Endodermal cell (in vitro differentiated cells): Measurements from ENCODE around the gene SPA17. TPM values are rescaled to one million over a fixed set of nuclear protein-coding genes. Genes with fewer than 3 reads are reported as not detected.

ENCODE experiments used
- DNase-seq: peaks from one replicate; pipeline ENCODE4 v3.0.0-alpha.2; 2017
- H3K27ac ChIP-seq: 2 replicates; pipeline ENCODE4 v1.5.1; 2013; ENCODE audit warnings: mild to moderate bottlenecking, low read depth, low read length, moderate library complexity
- H3K27me3 ChIP-seq: 2 replicates; pipeline ENCODE4 v1.6.1; 2013; ENCODE audit warnings: mild to moderate bottlenecking, low read length, moderate library complexity; ENCODE audit not compliant: insufficient read depth, control insufficient read depth, poor library complexity, severe bottlenecking
- H3K36me3 ChIP-seq: 2 replicates; pipeline ENCODE4 v1.7.0; 2013; ENCODE audit warnings: mild to moderate bottlenecking, low read length, moderate library complexity; ENCODE audit not compliant: control insufficient read depth, insufficient read depth
- H3K4me1 ChIP-seq: one replicate; pipeline ENCODE4 v1.7.0; 2013; ENCODE audit warnings: low read length; ENCODE audit not compliant: control insufficient read depth, insufficient read depth
- H3K4me3 ChIP-seq: 2 replicates; pipeline ENCODE4 v1.5.1; 2013; ENCODE audit warnings: mild to moderate bottlenecking, low read length, moderate library complexity
- H3K9ac ChIP-seq: 2 replicates; pipeline ENCODE4 v1.6.1; 2013; ENCODE audit warnings: mild to moderate bottlenecking, low read length, moderate library complexity; ENCODE audit not compliant: poor library complexity, severe bottlenecking; ENCODE audit errors: extremely low read depth
- H3K9me3 ChIP-seq: 2 replicates; pipeline ENCODE4 v1.6.1; 2013; ENCODE audit warnings: mild to moderate bottlenecking, low read length, moderate library complexity; ENCODE audit not compliant: control insufficient read depth
- H3K27ac Mint-ChIP-seq: 2 replicates; pipeline ENCODE4 v1.8.0; 2020; ENCODE audit warnings: mixed read lengths
- H3K27me3 Mint-ChIP-seq: 2 replicates; pipeline ENCODE4 v1.8.0; 2021; ENCODE audit warnings: mild to moderate bottlenecking, mixed read lengths; ENCODE audit not compliant: insufficient read depth
- H3K36me3 Mint-ChIP-seq: 2 replicates; pipeline ENCODE4 v1.8.0; 2020; ENCODE audit warnings: low read depth, mixed read lengths
- H3K4me1 Mint-ChIP-seq: 2 replicates; pipeline ENCODE4 v1.8.0; 2020; ENCODE audit warnings: mixed read lengths
- H3K4me3 Mint-ChIP-seq: 2 replicates; pipeline ENCODE4 v1.8.0; 2020; ENCODE audit warnings: mild to moderate bottlenecking, moderate library complexity, mixed read lengths
- H3K9me3 Mint-ChIP-seq: 2 replicates; pipeline ENCODE4 v1.8.0; 2020; ENCODE audit warnings: mild to moderate bottlenecking, mixed read lengths
- CTCF ChIP-seq: fragments of 200-600 bp; sonication (generic); conservative IDR thresholded peaks from 2 replicates; pipeline ENCODE4 v1.5.0; 2021; ENCODE audit warnings: antibody characterized with exemption, mild to moderate bottlenecking
- WGBS, 2 experiments: methylation state at CpG; one replicate each; pipeline versions ENCODE4 v1.1.5 to v1.1.7; 2013; ENCODE audit warnings: missing lambda C conversion rate in 2 of 2, mixed read lengths in 1 of 2; ENCODE audit not compliant: insufficient coverage in 1 of 2, insufficient read length in 1 of 2; 5-methylcytosine and 5-hydroxymethylcytosine counted together
- total RNA-seq, 2 donors: library from RNA; stranded (reverse); fragmentation: NEBNext Ultra II Directional in 1 of 2; extraction: Animal tissue kit (Norgen Biotek cat#: 25700) in 1 of 2; gene quantifications; 2 replicates in 1 of 2; 3 replicates in 1 of 2; pipeline ENCODE4 v1.2.1, GENCODE V29; 2021

SPA17 gene
- total RNA-seq, 2 donors from 2014 or later: 19.6 to 21.8 TPM

- no peak for TF ChIP-seq CTCF
- no peak overlapping the region for H3K27ac Mint-ChIP-seq
- H3K27ac ChIP-seq: no peak overlapping the region
Measured at GRCh38 chr11:124699547-124699946, 25.8 kb downstream of the SPA17 start.

GRCh38 chr11:124700028-124700427, 26.3 kb downstream of the SPA17 start:
- Histone ChIP-seq H3K27me3 (no peaks in the 10 kb centered on the region), H3K4me1 (no peaks in the 10 kb centered on the region), H3K36me3 (no peaks in the 10 kb centered on the region), H3K27ac (no peak overlapping the region), H3K4me3 (no peak overlapping the region), H3K9ac (no peak overlapping the region), H3K9me3 (peaks cover 7% of the 10 kb centered on the region)
- Mint-ChIP-seq H3K27me3 (peaks cover 7% of the 10 kb centered on the region), H3K4me3 (no peak overlapping the region), H3K36me3 (no peaks in the 10 kb centered on the region), H3K27ac (no peak overlapping the region), H3K4me1 (no peaks in the 10 kb centered on the region), H3K9me3 (no peaks in the 10 kb centered on the region)
- DNase-seq: no peak
- no peak for TF ChIP-seq CTCF

More at GRCh38 chr11:124699547-124699946, 25.8 kb downstream of the SPA17 start:
- WGBS, 2 experiments: 90% methylated on average over 1 of the region's 1 CpG; no CpG with 5 or more reads in 1 of the 2 experiments
- Histone ChIP-seq H3K4me3 (no peak overlapping the region), H3K36me3 (no peaks in the 10 kb centered on the region), H3K9ac (no peak overlapping the region), H3K4me1 (no peaks in the 10 kb centered on the region), H3K27me3 (no peaks in the 10 kb centered on the region), H3K9me3 (peaks cover 7% of the 10 kb centered on the region)
- Mint-ChIP-seq H3K9me3 (no peaks in the 10 kb centered on the region), H3K27me3 (peaks cover 7% of the 10 kb centered on the region), H3K36me3 (no peaks in the 10 kb centered on the region), H3K4me3 (no peak overlapping the region), H3K4me1 (no peaks in the 10 kb centered on the region)
- DNase-seq: no peak

GRCh38 chr11:124707829-124708228, 34.1 kb downstream of the SPA17 start:
- no peak for DNase-seq
- TF ChIP-seq CTCF: no peak
- Mint-ChIP-seq H3K27ac (no peak overlapping the region), H3K9me3 (peaks cover 3% of the 10 kb centered on the region), H3K27me3 (peaks cover 18% of the 10 kb centered on the region), H3K4me3 (no peak overlapping the region), H3K36me3 (no peaks in the 10 kb centered on the region), H3K4me1 (peaks cover 4% of the 10 kb centered on the region)
- Histone ChIP-seq H3K27me3 (peaks cover 5% of the 10 kb centered on the region), H3K27ac (no peak overlapping the region), H3K4me1 (no peaks in the 10 kb centered on the region), H3K36me3 (no peaks in the 10 kb centered on the region), H3K9me3 (peaks cover 7% of the 10 kb centered on the region), H3K4me3 (no peak overlapping the region), H3K9ac (no peak overlapping the region)
- 89 to 95% methylated on average over 3 to 4 of the region's 4 CpGs for WGBS, 2 experiments
